Activated CD4-positive, alpha-beta T cell treated with anti-CD3 and anti-CD28 coated beads, Interleukin-2, amount 50 U/mL, for 24 hours (primary cell): Measurements from ENCODE around the gene MYPN.
"Not testable (repeated sequence)": the region's sequence is repeated elsewhere in the genome, so short reads cannot be mapped to it uniquely, and the experiment has no call there.

Source experiments
- DNase-seq, 2 donors: peaks; one replicate each; pipeline ENCODE4 v3.0.0-alpha.2; 2020; ENCODE audit warnings: low read depth in 1 of 2, low spot score in 1 of 2

MYPN gene

GRCh38 chr10:68109331-68109730 lies at the start of gene MYPN:
Gene MYPN, plus strand, starts transcription at chr10:68109488. Its CDS starts 11,951 bp downstream, at chr10:68121439.
- no peak for DNase-seq

- no peak for DNase-seq
These were observed 42.3 kb upstream of the MYPN start for GRCh38 chr10:68067029-68067428.

- DNase-seq, result no peak
These were observed 41.8 kb upstream of the MYPN start for GRCh38 chr10:68067508-68067907.

GRCh38 chr10:68073631-68074030 lies 35.7 kb upstream of the MYPN start:
- DNase-seq, result no peak

- DNase-seq, result no peak
These were observed 35.1 kb upstream of the MYPN start for GRCh38 chr10:68074031-68074774.

GRCh38 chr10:68074775-68075549 lies 34.3 kb upstream of the MYPN start, which contains the start of gene HERC4:
Gene HERC4, minus strand, starts transcription at chr10:68075283. Its CDS starts 2,175 bp downstream, at chr10:68073108.
- DNase-seq, result peak; percentile 82 to 86

GRCh38 chr10:68075550-68076004 lies 33.7 kb upstream of the MYPN start:
- DNase-seq, result no peak

- DNase-seq, result not testable (repeated sequence)
These were observed 33.2 kb upstream of the MYPN start for GRCh38 chr10:68076081-68076480.

GRCh38 chr10:68077026-68077425 lies 32.3 kb upstream of the MYPN start:
- DNase-seq, result no peak

GRCh38 chr10:68079434-68079833 lies 29.9 kb upstream of the MYPN start:
- no peak for DNase-seq

- DNase-seq, result no peak
These were observed 28.3 kb upstream of the MYPN start for GRCh38 chr10:68080853-68081431.

GRCh38 chr10:68081916-68082315 lies 27.4 kb upstream of the MYPN start:
- no peak for DNase-seq

- no peak for DNase-seq
These were observed 26.4 kb upstream of the MYPN start for GRCh38 chr10:68082872-68083271.

GRCh38 chr10:68083953-68084352 lies 25.3 kb upstream of the MYPN start:
- no peak for DNase-seq

- DNase-seq, result no peak
These were observed 24.8 kb upstream of the MYPN start for GRCh38 chr10:68084469-68084868.

GRCh38 chr10:68086011-68086410 lies 23.3 kb upstream of the MYPN start:
- DNase-seq, result no peak

GRCh38 chr10:68086910-68087684 lies 22.2 kb upstream of the MYPN start:
- no peak for DNase-seq

- no peak for DNase-seq
These were observed 21.4 kb upstream of the MYPN start for GRCh38 chr10:68087685-68088401.

GRCh38 chr10:68088740-68089139 lies 20.5 kb upstream of the MYPN start:
- DNase-seq, result no peak

- DNase-seq, result no peak
These were observed 18.7 kb upstream of the MYPN start for GRCh38 chr10:68090586-68090985.
